IPS DF 4.7 (cell line): Measurements from ENCODE around the gene TRIO.

Source experiments
- DNase-seq: peaks from one replicate; pipeline ENCODE4 v3.0.0-alpha.2; 2013; ENCODE audit warnings: low spot score; ENCODE audit errors: extremely low read depth

TRIO gene

DNA sequence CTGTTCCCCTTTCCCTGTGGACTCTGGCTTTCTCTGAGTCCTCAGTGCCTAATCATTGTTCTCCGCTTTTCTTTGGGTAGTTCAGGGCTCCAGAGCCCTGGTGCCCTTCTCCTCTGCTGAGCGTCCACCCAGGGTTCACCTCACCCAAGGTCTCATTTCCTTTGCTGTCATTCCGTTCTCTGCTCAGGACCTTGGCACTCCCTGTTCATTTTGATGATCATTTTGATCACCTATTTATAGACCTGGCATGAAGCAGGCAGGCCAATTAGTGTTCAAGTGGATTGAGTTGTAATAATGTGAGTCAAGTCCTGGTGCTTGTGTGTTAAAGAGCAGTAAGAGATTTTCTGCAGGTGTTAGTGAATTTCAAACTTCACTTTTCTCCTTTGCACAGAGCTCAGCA lies 3.6 kb downstream of the TRIO start:
- no peak for DNase-seq

DNA sequence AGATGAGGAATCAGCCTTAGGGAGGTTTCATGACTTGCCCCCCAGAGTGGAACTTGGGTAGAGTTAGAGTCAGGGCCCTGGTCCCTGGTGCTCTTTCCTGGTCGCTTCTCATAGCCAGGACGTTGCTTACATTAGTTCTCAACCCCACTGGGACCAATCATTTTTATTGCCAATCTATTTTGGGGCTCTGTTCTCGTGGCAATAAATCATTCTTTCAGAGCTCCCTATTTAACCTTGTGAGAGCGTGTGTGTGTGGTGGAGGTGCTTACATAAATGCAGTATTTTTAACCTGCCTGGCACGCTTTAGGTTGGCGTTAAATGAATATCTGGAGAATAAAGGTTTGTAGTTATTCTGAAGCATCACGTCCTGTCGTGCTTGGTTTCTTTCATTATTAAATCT lies 4.1 kb downstream of the TRIO start:
- DNase-seq = no peak

DNA sequence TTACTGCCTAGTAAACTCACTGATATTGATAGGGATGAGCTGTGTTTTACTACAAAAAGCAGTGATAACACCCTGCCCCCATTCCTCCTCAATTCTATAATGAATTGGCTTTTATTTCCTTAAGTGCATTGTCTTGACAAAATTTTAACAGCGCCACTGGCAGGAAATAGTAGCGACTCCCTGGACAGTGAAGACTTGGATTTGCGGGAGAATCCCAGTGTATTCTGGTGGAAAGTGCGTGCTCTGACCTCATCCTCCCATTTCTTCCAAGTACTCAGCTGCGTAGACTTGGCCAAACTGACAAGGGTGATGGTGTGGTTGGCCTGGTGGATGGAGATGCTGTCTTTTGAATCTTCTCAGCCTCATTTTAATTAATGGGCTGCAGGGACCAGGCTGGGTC lies 5.3 kb downstream of the TRIO start:
- no peak for DNase-seq

DNA sequence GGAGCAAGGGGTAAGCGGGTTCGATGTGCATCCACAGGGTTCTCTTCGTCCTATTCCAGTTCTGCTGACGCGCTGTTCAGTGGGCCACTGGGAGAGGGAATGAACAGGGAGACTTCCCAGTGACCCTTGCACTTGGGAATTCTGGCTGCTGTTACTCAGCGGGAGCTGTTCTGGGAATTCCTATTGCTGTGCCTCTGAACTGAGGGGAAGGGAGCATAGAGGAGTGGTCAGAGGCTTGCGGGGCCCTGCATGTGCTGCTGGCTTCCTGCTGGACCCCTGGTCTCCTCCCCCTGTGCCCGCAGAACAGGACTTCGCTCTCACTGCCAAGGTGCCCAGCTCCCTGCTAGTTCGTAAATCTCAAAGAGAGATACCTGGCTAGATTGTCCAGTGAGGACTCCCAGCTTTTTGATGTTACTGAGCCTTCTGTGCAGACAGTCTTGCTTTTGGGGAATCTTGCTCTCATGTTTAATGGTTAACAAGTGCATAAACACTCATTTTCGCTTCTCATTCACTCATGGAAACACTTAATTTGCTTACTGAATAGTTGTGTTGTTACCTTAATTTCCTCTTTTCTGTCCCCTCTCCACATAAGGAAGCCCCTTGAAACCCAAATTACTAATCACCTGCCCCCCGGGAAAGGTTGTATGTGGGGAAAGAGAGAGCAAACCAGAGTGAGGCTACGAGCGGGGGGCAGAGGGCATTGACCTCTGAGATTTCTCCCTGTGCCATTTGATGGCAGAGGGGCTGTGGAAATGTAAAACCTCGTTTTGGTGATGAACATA lies 5.9 kb downstream of the TRIO start:
- DNase-seq = no peak

DNA sequence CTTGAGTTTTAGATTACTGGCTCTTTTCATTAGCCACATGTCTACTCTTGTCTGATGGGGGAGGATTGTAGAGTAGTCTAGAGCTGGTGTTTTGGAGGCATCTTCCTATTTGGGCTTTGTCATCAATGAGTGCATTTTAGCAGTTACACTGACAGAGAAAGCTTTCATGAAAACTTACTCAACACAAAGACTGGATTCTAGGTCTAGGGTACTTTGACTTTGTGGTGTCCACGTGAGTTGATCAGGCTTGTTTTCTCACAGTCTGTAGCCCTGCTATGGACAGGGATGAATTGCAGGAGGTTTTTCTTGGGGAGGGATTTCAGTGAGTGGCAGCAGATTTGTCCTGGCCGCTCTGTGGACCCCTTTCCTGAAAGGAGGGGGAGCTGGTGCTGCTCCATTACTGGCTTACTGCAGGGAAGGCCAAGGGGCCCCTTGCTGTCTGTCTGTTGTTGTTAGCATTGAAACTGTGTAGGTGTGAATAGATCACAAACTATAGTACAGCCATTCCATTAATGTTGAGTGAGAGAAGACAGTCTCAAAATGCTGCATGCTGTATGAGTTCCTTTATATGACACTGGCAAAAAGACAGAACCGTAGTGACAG lies 6.6 kb downstream of the TRIO start:
- DNase-seq = no peak

DNA sequence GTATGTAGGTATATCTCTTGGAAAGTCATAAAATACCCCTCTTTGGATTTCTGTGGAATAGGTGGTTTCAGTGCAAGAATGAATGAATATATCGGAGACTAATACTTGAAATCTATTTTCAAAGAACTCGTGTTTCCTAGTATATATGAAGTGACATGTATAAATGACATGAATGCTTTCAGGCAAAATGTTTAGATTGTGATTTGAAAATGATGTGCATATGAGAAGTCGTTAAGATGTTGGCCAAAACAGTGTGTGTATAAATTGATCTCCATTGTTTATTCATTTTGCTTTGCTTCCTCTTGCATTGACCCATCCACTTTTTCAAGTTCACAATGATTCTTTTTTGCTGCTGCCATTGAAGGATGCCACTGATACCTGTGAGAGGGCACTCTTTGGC lies 8.3 kb downstream of the TRIO start:
- DNase-seq = no peak

DNA sequence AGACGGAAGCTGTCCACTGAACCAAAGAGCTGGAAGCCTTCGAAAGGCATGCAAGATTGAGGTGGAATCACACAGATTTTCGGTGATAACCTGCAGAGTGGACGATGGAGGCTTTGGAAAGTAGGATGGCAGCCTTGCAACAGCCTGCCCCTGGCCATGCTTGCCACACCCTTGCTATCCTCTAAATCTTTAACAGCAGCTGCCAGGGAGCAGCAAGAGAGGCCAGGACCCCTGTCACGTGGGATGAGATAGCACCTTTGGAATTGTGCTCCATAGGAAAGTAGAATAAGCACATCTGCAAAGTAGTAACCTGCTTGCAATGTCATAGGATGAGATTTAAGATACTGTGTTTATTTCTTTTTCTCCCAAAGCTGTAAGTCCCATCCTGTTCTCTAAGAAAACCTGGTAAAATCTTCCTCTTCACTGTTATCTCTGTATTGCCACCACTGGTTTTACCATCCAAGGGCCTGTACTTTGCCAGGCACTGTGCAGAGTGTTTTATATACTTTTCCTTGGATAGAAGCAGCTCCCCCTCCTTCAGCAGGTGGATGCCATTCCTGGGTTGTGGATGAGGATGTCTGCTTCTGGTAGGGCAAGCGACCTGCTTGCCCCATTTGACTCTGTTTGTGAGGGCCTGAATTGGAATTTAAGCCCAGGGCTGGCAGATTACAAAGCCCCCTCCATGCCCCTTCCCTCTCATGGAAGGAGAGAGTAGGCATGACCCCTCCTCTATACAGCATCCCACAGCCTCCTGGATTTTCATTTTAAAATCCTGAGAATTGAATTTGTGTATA lies 10.1 kb downstream of the TRIO start:
- DNase-seq = no peak

DNA sequence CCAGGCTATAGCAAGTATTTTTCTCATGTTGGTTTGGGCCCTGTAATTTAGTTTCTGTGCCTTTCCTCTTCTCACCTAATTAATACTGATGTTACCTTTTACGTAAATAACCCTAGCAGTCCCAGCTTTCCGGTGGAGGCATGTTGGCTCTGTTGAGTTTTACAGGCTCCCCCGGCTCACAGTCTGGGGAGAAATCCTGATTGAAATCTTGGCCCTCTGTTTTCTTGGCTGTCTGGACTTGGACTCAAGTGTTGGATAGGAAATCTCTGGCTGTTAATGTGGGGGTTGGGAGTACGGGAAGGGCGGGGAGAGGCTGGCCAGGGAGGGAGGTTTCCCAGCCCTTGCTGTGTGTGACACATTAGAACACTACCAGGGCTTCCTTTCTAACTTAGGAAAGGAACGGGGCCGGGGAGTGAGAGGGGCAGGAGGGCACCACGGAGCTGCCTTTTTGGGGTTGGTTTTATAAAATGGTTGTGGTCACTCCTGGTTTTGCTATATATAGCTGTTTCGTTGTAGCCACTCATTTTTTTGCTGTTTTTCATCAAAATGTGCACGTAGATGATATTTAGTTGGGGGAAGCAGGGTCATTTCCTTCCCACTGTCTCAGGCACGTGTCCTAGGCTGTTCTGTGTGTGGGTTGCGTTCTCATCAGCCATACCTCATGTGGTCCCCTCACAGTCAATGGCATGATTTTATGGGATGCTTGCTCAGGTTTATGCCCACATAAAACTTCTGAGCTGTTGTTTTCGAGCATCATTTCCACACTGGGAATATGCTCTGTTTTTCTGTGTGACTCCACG lies 11.0 kb downstream of the TRIO start:
- no peak for DNase-seq

DNA sequence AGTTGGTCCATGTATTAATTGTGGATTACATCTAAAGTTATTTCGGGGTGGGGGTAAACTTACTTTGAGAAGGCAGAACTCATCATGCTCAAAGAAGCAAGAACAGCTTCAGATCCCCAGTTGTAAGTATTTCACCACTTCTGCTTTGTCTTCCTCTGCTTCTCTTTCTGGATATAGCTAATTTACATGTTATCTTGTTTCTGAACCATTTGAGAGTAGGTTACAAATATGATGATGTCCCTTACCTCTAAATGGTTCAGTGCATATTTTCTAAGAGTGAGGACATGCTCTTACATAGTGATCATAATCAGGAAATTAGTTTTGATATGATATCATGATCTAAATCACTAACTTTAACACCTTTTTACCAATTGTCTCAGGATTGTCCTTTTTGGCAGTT lies 11.9 kb downstream of the TRIO start:
- no peak for DNase-seq

DNA sequence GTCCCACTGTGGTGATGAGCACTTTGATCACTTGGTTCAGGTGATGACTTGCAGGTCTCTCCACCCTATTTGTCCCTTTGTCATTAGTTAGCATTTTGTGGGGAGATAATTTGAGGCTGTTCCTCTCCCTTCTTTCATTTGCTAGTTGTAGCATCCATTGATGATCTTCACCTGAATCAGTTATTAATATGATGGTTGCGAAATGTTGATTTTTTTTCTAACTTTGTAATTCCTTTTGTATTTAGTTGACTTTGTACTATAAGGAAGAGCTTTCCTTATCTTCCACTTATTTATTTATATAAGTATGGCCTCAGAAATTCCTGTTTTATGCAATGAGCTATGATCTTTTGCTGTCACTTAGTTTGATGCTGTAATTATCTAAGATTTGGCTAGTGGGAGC lies 12.6 kb downstream of the TRIO start:
- no peak for DNase-seq

DNA sequence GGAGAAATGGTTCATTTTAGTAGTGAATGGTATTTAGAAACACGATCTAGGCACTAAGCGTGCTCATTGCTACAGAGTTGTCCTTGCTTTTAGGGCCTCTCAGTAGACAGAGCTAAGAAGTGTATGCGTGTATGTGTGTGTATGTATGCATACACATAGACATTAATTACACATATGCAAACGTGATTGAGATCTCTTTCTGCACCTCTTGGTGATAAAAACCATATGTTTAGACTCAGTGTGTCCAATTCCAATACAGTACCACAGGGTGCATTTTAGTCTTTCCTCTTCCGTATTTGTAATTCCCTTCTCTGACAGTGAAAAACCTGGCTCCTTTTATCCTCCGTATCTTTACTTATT lies 13.1 kb downstream of the TRIO start:
- DNase-seq = no peak

DNA sequence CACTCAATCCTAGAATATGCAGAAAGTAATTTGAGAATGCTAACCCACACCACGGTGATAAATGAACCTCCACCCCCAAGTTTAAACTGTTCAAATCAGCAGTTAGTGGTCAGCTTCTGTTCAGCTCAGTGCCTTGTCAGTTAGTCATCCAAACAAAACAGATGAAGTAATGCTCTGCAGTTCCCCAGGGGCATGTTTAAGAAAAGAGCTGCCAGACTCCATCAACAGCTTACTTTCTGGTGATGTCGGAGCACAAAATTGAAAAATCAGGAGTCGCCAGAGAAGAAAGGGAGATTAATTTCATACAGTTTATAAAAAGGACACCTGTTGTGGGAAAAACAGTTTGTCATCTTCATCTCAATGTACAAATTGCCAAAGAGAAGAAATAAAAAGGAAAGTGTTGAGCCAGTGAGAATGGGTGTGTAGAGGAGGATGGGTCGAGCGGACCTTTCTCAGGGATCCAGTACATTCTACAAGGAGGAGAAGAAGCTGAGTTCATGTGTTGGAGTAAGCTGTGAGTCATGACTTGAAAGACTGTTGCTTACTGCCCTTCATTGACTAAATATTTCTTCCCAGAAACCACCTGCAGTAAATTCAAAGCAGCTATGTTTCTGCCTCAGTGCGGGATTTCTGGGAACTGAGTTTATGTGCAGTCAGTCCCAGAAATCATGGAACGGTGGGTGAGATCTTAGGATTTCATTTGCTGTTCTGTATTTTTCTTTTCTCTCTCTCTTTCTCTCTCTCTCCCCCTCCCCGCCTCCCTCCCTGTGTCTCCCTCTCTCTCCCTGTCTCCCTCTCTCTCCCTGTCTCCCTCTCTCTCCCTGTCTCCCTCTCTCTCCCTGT lies 13.7 kb downstream of the TRIO start:
- DNase-seq = no peak

DNA sequence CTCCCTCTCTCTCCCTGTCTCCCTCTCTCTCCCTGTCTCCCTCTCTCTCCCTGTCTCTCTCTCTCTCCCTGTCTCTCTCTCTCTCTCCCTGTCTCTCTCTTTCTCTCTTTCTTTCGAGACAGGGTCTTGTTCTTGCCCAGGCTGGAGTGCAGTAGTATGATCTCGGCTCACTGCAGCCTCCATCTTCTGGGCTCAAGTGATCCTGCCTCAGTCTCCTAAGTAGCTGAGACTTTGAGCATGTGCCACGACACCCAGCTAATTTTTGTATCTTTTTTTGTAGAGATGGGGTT lies 14.3 kb downstream of the TRIO start:
- DNase-seq = no peak

DNA sequence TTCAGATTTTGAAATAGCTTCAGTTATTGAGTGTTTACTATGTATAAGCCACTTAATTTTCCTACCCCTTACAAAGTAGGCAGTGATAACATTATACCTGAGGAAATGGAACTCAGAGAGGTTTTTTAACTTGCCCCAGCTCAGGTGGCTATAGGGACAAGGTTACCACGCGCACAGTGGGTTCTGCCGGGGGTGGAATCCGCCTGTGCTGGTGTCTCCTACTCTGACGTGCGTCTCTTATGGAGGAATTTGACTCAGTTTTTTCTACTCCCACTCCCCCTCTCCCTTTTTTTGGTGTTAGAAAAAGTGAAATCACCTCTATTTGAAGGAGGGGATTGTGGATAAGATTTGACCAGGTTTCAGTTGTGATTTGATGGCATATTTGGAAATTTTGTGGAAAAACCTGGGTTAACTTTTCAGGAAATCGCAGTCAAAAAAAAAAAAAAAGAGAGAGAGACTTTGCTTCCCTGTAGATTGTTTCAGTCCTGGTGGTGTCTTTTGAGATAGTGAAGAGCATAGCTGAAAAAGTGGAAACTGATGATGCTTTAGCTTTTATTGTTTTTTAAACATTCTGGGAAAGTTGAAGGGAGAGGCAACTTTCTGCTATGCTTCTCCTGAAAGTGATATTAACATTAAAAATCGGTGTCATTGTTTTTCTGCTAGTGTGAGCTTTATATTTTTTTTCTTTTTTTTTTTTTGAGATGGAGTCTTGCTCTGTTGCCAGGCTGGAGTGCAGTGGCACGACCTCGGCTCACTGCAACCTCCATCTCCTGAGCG lies 15.9 kb downstream of the TRIO start:
- no peak for DNase-seq

DNA sequence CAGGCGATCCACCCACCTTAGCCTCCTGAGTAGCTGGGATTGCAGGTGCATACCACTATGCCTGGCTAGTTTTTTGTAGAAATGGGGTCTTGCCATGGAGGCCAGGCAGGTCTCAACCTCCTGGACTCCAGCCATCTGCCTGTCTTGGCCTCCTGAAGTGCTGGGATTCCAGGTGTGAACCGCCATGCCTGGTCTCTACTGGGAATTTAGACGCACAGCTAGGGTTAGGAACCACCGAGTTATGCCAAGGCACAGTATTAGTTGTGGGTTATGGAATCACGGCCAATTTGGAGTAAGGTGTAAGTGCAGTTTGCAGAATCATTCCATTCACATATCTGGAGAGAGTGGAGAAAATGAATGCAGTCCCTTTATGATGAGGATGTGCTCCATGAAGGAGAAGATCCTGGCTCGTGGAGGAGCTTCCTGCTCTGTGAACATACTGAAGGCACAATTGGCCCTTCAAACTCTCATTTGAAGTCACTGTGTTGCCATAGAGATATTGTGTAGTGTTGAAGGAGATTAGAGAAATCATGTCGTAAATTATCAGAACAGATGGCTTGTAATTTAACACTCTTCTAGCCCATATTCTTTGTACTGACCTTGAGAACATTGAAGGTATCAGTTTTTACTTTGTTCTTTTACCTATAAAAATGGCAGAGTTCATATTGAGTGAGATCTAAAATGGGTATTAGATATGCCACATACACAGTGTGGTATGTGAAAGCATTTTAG lies 18.8 kb downstream of the TRIO start:
- DNase-seq = no peak

DNA sequence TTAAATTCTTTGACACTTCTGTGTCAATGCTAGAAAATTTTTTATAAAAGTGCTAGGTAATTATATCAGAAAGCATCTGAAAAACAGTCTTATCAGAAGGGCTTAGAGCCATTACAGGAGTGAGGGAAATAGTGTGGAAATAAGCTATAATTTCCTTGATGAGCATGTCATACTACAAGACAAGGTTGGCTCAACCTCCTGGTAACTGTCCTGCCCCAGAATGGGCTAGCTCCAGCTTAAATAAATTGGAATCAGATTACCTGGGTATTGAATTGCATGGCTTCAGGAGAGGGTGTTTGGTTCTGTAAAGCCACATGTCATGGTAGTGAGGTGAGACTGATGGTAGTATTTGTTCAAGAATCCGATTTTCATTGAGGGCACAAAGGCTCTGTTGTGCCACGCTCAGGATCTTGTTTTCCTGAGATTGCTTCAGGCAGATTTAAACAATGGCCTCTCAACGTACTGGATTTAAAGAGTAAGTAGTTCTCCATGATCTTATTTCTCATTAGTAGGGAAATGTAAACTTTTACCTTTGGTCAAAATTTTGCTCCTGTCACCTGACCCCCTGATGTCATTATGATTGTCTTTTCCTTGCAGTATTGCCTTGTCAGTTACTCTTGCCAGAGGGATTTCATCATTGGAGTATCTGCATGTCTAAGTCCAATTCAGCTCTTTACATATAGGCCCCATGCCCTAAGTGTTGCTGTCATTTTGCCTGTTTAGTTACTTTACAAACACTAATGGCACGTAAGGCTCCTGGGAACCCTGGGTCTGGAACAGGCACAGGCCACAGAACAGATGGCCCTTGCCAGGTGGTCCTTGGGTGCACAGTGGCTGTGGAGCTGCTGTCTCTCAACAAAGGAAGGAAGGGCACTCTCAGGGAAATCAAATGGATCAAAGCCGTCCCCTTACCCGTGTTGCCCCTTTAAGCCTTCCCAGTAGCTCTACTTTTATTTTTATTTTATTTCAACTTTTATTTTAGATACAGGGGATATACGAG lies 21.3 kb downstream of the TRIO start:
- no peak for DNase-seq

DNA sequence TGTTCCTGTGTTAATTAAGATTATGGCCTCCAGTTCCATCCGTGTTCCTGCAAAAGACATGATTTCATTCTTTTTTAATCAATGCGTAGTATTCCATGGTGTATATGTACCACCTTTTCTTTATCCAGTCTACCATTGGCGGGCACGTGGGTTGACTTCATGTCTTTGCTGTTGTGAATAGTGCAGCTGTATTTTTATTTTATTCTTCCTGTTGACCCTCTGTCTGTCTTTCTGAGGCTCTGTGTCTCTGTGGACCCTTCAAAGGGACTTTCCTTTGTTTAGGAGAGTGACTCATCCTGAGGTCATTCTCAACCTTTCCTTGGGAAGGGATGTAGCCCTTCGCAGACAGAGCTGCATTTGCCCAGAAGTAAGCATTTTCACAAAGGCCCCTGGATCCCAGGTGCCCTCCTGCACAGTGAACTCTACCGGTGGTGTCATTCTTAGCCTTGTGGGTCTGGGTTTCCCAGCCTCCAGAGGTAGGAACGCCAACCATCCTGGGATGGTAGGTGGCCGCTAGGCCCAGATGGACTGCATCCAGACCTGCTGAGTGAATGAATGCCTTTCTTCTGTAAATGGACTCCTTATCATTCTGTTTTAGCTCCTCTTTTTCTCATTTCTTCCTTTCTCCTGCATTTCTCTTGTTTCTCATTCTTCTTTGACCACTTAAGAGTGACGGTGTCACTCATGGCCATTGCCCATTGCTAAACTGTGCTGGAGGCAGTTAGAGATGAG lies 22.4 kb downstream of the TRIO start:
- no peak for DNase-seq

DNA sequence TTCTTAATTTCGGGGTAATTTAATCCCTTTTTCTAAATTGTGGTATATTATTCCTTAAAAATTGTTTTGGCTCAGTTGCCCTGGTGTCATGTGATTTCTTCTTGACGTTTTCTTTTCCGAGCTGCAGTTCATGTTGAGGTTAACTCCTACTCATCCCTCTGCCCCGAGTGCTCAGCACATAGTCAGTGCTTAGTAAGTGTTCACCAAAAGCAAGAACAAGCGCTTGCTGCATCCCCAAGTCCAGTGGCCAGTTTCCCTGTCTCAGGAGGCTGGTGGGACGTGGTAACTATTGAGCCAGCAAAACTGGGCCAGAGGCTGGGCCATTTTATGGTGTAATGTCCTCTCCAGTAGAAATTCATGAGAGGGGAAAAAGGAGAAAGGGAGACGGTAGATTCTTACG lies 23.3 kb downstream of the TRIO start:
- no peak for DNase-seq
